Tibial nerve (tissue), 4 donors: ENCODE measurements around the gene RABEP2.

Source experiments
- EP300 ChIP-seq, 2 donors: sonication (generic); formaldehyde crosslinking; IDR thresholded peaks; one replicate each; pipeline ENCODE4 v1.6.1; 2017; ENCODE audit warnings: antibody characterized with exemption in 2 of 2, mild to moderate bottlenecking in 1 of 2
- POLR2A ChIP-seq, 2 donors: fragments of 450-650 bp; IDR thresholded peaks; one replicate each; pipeline ENCODE4 v1.6.1; 2017; ENCODE audit warnings: antibody characterized with exemption in 2 of 2, mild to moderate bottlenecking in 2 of 2, moderate library complexity in 2 of 2
- TF ChIP-seq, protein P1 (sequence below), 5 experiments: fragments of 200-600 bp in 3 of 5; fragments of 450-650 bp in 2 of 5; sonication (generic) in 3 of 5; IDR thresholded peaks; one replicate each; pipeline ENCODE4 v1.5.1; 2016 to 2019; ENCODE audit warnings: antibody characterized with exemption in 5 of 5, mild to moderate bottlenecking in 3 of 5, moderate library complexity in 2 of 5

- TF ChIP-seq, protein P1, sequence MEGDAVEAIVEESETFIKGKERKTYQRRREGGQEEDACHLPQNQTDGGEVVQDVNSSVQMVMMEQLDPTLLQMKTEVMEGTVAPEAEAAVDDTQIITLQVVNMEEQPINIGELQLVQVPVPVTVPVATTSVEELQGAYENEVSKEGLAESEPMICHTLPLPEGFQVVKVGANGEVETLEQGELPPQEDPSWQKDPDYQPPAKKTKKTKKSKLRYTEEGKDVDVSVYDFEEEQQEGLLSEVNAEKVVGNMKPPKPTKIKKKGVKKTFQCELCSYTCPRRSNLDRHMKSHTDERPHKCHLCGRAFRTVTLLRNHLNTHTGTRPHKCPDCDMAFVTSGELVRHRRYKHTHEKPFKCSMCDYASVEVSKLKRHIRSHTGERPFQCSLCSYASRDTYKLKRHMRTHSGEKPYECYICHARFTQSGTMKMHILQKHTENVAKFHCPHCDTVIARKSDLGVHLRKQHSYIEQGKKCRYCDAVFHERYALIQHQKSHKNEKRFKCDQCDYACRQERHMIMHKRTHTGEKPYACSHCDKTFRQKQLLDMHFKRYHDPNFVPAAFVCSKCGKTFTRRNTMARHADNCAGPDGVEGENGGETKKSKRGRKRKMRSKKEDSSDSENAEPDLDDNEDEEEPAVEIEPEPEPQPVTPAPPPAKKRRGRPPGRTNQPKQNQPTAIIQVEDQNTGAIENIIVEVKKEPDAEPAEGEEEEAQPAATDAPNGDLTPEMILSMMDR (IDR thresholded peaks at IDR 0.05), result no peak
- TF ChIP-seq POLR2A (IDR thresholded peaks at IDR 0.05) (no peak), EP300 (IDR thresholded peaks at IDR 0.05) (no peak)
Measured at GRCh38 chr16:28865001-28865688, 59.9 kb downstream of the RABEP2 start.
